NCI-H2029 (cell line): Measurements from ENCODE around the gene HMGA1.

Experiments
- DNase-seq: peaks from one replicate; lab custom pipeline; 2025; lab: John Stamatoyannopoulos, UW

The HMGA1 gene

DNA sequence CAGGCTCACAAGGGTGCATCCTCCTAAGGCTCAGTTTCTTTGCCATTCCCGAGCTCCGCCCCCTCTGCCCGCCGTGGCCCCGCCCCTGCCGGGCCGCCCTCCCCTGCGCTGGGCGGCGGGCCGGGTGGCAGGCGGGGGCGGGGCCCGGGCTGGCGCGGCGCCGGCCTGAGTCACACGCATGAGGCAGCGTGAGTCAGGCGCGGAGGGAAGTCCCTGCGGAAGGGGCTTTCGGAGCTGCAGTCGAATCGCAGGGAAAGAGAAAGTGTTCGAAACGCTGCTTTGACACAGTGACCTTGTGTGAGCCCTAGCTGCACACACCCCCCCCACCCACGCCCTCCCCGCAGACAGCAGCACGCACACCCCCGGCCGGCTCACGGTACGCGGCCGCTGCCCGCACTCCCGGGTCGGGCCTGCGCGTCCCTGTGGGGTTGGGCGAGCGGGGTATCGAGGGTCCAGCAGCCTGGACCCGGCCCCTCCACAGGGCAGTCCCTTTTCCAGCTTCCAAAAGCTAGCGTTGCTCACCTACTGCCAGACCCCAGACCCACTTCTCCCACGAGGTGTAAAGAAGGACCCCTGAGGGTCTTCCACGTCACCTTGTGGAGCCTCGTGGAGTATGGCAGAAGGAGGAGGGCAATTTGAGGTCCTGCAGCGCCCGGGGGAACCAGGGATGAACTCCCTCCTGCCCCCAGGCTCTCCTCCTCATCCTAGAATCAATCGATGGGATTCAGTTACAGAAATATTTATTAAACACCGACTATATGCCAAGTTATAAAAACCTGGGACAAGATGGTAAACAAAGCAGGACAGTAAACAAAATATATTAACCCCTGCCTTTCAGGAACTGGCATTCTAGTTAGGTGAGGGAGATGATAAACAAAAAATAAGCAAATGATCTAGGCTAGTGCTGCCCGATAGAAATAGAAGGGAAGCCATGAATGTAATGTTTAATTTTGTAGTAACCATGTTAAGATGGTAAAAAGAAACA is 12.4 kb upstream of the HMGA1 start:
- peak; percentile 87 for DNase-seq

DNA sequence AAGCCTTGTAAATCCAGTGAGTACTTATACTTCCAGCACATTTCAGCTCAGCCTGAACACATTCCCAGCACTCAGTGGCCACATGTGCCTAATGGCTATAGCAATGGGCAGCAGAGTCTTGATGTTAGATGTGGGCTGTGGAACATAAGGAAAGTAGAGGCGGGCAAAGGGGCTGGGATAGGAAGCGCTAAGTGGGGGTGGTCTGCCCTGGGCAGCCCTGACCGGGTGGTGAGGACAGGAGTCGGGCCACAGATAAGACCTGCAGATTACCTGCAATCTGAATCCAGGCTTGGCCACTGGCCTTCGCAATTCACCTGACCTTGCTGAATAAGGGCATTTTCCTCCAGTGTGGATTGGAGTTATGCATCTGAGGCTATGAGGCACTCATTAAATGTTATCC is 11.1 kb upstream of the HMGA1 start:
- DNase-seq, result no peak

DNA sequence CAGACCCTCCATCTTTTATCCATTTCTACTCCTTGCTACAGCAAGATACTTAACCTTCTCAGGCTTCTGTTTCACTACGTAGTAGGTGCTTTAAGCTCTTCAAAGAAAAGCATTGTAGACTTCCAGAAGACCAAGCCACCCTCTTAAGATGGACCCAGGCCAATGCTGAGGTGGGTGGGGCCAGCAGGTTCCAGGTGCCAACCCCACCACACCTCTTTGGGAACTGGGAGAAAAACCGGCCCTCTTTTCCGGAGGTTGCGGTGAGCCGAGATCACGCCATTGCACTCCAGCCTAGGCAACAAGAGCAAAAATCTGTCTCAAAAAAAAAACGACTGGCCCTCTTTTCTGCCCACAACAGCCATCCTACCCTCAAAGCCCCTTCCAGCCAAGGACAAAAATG is 10.6 kb upstream of the HMGA1 start:
- no peak for DNase-seq

DNA sequence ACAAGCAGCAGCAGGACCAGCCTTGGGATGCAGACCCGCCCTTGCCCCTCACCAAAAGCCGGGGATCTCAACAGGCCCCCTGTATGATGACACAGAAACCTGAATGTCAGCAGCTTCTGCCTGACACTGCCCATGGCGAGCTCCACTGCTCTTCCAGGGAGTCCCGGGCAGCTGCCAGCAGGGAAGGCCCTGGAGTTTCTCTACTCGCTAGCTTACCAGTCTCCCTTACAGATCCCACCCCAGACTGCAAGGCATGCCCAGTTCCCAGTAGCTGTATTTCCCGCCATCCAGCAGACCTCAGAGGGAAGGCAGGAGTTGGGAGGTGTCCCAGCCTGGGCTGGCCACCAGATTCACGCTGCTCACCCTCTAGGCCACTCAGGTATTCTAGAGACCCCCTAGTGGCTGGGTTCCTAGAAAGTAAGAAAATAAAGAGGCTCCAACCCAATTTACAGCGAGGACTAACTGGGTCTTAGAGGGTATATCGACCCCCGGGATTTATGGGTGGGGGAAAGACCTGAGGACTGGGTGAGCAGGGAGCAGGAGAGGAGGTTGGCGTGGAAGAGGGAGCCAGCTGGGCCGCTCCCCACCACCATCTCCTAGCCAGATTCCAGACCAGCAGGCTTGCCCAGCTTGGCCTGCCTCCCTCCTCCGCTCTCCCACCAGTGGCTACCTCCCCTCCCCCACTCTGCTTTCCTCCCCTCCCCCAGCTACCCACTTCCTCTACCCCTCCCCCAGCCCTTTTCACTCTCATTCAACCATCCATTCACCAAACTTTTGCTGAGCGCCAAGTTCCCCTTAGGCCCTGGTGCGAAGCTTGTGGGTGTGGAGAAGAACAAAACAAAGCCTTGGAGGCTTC is 9.7 kb upstream of the HMGA1 start:
- DNase-seq, result no peak

DNA sequence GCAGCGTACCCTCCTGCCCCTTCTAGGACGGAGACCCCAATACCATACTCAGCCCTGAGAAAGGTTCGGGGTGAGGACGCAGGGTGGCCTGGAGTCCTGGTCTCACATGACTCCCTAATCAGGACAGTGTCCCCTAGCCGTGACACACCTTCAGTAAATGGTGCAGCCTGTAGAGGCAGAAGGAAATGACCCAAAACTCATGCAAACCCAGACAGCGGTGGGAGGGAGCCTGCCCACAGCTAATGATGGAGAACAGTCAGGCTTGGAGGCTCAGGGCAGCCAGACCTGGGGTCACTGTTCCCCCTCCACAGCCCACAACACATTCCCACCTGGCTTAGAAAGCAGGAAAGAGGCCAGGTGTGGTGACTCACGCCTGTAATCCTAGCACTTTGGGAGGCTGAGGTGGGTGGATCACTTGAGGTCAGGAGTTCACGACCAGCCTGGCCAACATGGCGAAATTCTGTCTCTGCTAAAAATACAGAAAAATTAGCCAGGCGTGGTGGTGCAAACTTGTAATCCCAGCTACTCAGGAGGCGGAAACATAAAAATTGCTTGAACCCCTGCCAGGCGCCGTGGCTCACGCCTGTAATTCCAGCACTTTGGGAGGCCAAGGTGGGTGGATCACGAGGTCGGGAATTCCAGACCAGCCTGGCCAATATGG is 8.8 kb upstream of the HMGA1 start:
- DNase-seq, result no peak

DNA sequence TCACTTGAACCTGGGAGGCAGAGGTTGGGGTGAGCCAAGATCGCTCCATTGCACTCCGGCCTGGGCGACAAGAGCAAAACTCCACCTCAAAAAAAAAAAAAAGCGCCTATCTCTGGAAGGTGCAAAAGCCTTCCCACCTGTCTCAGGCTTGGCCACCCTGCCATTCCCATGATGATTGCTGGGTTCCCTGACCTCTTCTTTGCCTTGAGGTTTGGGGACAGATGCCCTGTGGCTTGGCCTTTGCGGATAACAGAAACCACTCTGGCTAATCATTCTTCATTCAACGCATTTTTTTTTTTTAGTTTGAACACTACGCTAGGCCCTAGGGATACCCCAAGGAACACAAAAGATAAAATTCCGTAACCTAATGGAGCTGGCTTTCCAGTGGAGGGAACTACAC is 6.8 kb upstream of the HMGA1 start:
- no peak for DNase-seq

DNA sequence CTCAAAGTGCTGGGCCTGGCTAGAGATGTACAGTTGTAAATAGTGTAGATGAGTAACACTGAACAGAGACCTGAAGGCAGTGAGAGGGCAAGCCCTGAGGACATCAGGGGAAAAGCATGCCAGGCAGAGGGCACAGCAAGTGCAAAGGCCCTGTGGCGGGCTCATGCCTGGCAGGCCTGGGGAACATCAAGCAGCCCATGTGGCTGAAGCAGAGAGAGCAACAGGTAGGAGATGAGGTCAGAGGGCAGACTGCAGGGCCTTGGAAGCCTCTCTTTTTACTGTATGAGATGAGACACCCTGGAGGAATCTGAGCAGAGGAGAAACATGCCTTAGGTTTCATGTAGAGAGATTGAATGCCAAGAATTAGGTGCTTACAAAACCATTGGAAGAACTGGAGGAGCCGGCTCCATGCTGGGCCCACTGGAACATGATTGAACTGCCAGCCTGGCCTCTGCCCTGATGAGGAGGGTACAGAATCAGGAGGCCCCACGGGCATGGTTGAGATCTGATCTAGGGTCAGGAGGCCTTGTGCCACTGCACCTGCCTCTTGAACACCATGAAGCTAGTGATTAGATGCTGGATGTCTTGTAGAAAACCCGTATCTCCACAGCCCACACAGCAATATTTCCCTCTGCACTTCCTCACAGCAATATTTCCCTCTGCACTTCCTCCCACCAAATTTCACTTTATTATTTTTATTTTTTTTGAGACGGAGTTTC is 5.9 kb upstream of the HMGA1 start:
- DNase-seq, result no peak

DNA sequence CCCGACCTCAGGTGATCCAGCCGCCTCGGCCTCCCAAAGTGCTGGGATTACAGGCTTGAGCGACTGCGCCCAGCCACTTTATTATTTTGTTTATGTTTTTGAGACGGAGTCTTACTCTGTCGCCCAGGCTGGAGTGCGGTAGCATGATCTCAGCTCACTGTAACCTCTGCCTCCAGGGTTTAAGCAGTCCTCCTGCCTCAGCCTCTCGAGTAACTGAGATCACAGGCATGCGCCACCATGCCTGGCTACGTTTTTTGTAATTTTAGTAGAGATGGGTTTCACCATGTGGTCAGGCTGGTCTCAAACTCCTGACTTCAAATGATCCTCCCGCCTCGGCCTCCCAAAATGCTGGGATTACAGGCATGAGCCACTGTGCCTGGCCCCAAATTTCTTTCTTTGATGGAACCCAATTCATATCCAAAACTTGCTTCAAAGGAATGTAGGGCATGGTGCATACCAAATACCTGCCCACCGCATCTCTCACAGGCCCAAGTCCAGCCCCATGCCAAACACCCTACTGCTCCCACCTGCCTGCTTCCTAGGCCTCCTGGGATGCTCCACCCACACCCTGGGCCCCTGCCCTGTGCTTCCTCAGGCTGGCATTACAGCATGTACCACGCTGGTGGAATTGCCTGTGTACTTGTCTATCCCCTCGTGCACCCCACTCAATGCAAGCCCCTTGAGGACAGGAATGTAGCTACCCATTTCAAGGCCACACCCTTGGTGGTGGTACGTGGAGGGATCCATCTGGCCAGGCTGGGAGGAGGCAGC is 4.9 kb upstream of the HMGA1 start:
- DNase-seq, result no peak

DNA sequence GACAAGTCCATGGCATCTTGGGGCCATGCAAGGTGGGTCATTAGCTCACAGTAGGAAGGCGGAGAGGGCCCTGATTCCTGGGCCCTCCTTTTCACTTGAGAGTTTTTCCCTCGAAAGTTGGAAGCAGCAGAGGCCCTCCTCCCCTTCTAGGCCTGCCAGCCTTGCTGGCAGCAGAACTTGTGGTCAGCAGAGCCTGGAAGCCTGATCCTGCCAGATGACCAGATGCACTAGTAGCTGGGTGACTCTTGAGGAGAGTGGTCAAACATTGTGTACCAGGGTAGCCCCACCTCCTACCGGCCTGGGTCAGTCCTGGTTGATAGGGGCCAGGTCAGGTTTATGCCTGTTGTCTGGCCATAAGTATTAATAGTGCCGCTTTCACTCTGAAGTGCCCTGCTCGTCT is 3.8 kb upstream of the HMGA1 start:
- no peak for DNase-seq

DNA sequence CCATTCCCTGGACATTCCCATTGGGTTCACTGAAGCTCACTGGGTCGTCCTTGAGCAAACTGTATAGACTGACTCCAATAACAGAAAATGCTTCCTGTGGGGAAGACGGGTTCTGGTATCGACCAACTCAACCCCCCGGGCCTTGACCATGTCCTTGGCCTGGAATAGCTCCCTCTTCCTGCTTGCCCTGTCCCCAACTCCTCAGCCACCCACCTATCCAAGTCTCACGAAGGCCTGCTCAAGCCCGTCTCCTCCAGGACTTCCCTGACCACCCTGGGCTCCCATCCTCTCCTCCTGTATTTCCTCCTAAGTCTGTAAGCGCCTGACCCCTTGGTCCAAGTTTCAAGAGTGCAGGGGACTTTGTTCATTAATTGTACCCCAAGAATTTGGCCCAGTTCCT is 2.8 kb upstream of the HMGA1 start:
- DNase-seq, result no peak

DNA sequence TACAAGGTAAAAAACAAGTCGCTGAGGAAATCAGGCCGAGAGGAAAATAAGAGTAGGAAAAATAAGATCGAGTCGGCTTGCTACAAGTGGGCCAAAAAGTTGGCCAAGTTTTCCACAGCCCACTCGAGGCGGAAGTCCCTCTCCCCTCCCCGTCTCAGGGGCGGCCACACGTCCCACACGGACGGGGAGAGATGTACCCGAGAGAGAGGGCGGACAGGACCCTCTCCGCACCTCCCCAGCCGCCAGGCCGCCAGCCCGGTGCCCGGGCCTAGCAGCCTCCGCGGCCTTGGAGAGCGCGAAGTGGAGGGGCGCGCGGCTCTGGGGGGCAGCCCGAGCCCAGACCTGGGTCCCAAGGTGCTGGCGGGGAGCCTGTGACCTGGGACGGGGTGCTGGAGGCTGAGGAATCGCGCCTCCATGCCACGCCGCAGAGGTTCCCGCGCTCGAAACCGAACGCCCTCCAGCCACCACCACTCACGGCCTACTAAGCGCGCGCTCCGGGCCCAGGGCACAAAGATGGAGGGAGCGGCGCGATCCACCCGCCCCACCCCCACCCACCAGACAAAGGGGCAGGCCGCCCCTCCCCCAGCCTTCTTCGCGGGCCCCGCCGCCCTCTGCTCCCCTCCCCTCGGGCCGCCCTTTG is 1.9 kb upstream of the HMGA1 start:
- DNase-seq, result no peak

DNA sequence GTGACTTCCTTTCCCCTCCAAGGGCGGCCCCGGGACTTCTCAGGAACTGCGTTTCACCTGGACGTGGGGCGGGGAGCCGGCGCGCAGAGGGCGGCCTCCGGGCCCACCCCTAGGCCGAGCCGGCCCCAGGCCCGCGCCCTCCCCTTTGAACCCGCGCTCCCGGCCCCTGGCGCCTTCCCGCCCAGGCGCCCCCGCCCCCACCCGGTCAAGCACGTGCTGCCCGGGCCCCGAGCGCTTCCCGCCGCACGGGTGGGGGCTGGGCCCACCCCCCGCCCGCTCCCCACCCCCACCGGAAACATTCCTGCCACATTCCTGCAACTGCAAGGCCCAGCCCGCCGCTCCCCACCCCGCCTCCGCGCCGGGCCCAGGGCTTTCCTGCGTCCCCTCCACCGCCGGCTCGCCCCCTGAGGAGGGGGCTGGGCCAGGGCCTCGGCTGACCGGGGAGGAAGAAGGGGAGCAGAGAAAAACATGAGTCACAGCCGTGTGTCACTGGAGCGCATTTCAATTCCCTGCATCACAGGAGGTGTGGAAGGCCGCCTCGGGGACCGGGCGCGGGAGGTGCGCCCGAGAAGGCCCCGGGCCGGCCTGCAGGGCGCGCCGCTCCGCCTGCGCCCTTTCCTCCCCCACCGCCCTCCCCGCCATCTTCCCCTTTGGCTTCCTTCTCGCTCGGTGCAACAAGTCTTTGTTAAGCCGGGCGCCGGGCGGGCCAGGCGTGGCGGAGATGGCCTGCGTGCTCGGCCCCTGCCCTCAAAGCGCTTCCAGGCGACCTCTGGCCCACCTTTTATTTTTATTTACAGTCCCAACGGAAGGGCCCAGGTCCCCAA is 1.2 kb upstream of the HMGA1 start:
- DNase-seq, result no peak

DNA sequence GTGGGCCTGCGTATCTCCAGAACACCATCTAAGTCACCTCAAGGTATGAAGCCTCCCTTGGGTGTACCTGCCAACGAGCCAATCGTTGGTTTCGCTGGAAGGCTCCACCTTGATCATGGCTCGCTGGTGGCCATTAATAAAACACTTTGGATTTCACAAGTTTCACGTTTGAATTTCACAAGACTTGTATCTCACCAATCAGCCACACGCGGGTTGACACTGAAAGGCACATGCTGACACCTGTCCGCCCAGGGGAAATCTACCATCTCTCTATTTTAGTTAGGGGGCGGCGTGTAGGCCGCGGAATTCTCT is 586 bp upstream of the HMGA1 start:
- DNase-seq, result no peak

DNA sequence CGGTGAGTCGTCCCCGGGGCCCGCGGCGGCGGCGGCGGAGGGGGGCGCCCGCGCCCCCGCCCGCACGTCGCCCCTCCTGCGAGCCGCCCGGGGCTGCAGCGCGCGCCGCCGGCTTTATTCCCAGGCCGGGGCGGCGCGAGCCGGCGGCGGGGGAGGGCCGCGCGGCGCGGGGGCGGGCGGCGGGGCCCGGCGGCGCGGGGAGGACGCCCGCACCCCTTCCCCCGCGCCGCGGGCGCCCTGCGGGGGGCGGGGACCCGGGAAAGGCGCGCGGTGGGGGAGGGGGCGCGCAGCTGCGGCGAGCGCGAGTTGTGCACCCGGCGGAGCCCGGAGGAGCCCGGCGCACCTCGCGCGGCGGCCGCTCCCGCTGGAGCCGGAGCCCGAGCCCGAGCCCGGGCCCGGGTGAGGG is 646 bp downstream of the HMGA1 start:
- no peak for DNase-seq

DNA sequence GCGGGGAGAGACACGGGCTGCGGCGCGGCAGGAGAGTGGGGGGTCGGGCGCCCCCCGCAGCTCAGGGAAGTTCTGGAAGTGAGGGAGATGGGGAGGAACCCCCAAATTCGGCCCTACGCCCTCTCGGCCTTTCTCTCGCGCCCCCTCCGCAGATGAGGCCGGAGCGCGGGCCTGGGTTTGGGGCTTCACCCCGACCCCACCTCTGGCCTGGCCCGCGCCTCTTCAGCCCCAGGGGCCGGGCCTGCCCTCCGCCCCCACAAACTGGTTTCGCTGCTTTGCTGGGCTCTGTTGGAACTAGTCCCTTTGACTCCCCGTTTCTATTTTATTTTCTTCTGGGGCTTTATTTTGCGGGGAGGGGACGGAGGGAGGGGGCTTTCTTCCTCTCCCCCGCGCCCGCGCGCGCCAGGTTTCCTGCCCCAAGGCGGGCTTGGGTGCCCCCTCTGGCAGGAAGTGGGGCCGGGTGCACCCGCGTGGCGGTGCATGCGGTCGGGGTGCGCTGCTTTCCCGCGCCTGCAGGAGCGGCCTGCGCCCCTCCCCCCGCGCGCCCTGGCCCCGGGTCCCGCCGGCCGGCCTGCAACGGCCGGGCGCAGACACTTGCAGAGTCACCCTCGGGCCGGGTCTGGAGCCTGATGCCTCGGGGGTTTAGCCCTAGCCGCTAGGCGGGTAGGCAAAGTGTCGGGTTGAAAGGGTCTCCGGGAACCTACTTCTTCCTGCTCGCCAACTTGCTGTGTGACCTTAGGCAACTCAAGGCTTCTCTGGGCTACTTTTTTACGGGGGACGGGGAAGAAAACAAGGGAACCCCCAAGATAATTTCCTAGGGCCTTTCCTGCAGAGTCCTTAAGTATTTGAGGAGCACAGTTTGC is 1.3 kb downstream of the HMGA1 start:
- DNase-seq, result no peak

DNA sequence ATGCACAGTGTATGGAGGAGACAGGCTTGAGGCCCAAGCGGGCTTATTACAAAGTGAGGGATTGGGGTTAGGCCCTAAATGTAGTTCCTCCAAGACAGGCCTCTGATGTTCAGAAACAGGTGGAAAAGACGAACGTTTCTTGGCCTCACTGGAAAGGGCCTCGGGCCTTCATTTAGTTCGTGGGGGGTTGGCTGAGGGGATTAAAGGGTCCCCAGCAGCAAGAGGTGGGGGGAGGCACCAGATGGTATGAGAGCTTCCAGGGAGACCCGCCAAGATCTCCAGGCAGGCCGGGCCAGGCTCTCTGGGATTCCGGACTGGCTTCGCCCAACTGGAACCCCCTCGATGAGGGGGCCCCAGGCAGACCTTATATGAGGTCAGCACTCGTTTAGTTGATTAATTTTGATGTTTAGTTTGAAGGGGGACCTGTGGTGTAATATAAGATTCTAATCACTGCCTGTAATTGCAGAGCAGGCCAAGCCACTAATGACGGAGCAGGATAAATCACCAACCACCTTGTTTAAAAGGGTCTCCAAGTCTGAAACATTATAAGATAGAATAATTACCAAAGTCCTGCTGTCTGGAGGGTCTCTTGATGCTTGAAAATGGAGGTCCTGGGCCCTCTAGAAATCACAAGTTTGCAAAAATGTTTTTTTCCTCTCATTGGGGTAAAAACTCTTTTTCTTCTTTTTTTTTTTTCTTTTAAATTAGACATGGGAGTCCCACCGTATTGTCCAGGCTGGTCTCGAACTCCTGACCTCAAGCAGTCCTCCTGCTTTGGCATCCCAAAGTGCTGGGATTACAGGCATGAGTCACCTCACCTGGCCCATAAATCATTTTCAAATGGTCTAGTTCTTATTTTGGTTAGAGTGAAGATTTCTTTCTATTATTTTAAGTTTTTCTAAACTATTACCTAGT is 2.2 kb downstream of the HMGA1 start:
- no peak for DNase-seq

DNA sequence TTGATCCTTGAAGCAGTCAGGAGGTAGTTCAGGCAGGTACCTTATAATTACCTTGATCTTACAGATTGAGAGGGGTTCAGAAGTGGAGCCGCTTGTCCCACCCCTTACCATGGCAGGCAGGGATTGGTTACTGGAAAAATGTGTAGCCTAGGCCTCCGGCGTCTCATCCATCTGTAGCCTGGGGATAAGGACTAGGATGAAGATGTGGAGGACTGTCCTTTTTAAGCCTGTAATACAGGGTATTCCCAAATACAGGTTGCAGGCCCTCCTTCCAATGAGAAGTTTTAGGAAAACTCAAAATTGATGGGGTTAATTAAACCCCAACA is 2.8 kb downstream of the HMGA1 start:
- DNase-seq, result no peak

DNA sequence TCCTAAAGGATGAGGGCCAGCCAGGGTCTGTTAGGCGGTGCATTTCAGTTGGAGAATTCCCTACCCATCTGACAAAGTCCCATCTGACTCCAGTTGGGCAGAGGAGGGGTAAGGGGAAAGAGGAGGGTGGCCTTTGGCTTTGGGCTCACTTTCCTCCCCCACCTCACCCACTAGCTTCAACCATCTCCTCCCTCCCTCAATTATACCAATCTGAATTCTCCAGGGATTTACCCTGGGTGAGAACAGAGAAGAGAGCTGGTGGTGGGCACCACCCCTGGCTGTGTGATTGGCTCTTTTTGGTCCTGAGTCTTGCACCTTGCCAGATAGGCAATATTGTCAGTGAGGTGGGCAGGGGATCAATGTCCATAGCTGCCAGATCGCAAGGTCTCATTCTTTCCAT is 3.2 kb downstream of the HMGA1 start:
- no peak for DNase-seq
